Esophagus squamous epithelium (tissue), 4 donors: Measurements from ENCODE around the gene LELP1.

Experiments
- POLR2A ChIP-seq, 4 donors: fragments of 450-650 bp; IDR thresholded peaks; one replicate each; pipeline ENCODE4 v1.6.1; 2017; ENCODE audit warnings: antibody characterized with exemption in 4 of 4, mild to moderate bottlenecking in 4 of 4, moderate library complexity in 3 of 4
- TF ChIP-seq, protein P1 (sequence below), 6 experiments: fragments of 450-650 bp in 4 of 6; fragments of 200-600 bp in 2 of 6; sonication (generic) in 2 of 6; IDR thresholded peaks; one replicate each; pipeline ENCODE4 v1.5.1; 2016 to 2019; ENCODE audit warnings: antibody characterized with exemption in 6 of 6, mild to moderate bottlenecking in 4 of 6, moderate library complexity in 4 of 6

DNA sequence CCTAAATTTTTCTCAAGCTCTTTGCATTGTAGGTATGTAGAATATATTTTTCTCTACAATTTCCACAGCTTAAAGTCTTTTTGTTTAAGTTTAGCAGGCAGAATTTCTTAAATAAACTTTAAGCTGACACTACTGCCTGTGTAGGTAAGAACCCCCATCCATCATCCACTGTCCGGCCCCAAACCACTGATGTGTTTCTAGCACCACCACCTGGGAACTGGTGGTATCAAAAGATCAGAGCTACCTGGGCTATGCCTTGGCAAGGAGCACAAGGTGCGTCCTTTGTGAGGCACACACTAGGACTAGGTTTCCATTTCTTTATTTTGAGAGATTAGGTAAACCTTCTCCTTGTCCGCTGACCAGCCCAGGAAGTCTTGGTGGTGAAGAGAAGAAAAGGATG, 10.5 kb upstream of the LELP1 start:
- TF ChIP-seq, protein P1, sequence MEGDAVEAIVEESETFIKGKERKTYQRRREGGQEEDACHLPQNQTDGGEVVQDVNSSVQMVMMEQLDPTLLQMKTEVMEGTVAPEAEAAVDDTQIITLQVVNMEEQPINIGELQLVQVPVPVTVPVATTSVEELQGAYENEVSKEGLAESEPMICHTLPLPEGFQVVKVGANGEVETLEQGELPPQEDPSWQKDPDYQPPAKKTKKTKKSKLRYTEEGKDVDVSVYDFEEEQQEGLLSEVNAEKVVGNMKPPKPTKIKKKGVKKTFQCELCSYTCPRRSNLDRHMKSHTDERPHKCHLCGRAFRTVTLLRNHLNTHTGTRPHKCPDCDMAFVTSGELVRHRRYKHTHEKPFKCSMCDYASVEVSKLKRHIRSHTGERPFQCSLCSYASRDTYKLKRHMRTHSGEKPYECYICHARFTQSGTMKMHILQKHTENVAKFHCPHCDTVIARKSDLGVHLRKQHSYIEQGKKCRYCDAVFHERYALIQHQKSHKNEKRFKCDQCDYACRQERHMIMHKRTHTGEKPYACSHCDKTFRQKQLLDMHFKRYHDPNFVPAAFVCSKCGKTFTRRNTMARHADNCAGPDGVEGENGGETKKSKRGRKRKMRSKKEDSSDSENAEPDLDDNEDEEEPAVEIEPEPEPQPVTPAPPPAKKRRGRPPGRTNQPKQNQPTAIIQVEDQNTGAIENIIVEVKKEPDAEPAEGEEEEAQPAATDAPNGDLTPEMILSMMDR (IDR thresholded peaks at IDR 0.05), result peak in 5 of 6 experiments; percentile 16 to 82 (median 63)
- TF ChIP-seq POLR2A (IDR thresholded peaks at IDR 0.05), result no peak
